ENCODE data around the gene MPDZ.

- TF ChIP-seq POLR2A (IDR thresholded peaks at IDR 0.05; ENCODE audit: low read length) (no peak), GATA1 (IDR thresholded peaks at IDR 0.05; ENCODE audit: low read depth, low read length) (no peak)
Measured at GRCh38 chr9:13252852-13253251, 26.6 kb downstream of the MPDZ start.

All from erythroblast (primary cell).